NCI-H226 (cell line): Measurements from ENCODE around the gene VWA5A.
"Not testable (repeated sequence)": the region's sequence is repeated elsewhere in the genome, so short reads cannot be mapped to it uniquely, and the experiment has no call there.

Experiments
- DNase-seq: peaks from one replicate; pipeline ENCODE4 v3.0.0-alpha.2; 2015

Gene VWA5A

DNA sequence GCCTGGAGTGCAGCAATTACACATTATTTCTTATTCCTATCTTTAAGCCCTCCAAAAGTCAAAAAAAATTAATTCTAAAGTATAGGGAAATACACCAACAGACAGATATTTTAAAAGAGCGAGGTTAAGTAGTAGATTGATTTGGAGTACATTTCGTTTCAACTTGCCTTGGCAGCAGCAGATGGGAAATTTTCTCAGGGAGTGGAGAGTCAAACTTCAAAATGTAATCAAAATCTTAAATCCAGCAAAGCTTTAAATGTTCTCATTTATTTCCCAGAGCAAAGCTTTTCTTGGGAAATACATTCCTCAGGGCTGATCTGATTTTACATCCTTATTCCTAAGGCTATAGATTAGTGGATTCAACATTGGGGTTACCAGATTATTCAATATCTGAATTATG is 21.9 kb upstream of the VWA5A start:
- no peak for DNase-seq

DNA sequence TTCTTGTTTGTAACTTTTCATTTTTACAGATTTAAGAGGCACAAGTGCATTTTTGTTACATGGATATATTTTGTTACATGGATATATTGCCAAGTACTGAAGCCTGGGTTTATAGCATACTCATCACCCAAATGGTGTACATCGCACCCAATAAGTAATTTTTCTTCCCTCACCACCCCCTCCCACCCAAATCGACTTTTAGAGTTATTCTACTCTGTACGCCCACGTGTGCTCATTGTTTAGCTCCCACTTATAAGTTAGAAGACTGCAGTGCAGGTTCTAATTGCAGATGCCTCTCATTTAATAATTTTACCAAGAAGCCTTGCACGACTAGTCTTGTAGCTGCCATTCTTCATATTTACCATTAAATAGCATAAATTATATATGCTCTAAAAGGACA is 20.5 kb upstream of the VWA5A start:
- DNase-seq, result no peak

DNA sequence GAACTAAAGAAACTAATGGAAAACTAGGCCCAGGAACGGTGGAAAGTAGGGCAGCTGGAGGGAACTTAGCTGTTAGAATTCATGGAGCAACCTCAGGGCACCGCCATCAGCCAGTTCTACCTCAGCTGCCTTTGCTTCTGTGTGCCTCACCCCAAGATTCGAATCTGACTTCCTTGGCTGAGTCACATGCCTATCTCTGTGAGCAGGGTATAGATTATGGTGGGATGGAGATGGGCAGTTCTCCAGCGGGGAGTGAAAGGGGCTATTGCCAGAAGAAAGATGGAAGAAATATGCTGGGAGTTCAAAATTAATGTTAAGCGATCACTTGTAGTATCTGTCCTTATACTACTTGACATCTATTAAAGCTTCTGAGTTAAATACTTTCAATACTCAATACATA is 18.9 kb upstream of the VWA5A start:
- DNase-seq, result no peak

DNA sequence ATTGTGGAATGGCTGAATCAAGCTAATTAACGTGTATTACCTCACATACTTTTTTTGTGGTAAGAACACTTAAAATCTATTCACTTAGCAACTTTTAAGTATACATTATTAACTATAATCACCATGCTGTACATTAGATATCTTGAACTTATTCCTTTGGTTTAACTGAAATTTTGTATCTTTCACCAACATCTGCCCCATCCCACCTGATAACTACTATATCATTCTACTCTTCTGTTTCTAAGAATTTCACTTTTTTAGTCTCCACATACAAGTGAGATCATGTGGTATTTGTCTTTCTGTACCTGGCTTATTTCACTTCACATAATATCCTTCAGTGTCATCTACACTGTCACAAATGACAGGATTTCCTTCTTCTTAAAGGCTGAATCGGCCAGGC is 17.1 kb upstream of the VWA5A start:
- DNase-seq, result no peak

DNA sequence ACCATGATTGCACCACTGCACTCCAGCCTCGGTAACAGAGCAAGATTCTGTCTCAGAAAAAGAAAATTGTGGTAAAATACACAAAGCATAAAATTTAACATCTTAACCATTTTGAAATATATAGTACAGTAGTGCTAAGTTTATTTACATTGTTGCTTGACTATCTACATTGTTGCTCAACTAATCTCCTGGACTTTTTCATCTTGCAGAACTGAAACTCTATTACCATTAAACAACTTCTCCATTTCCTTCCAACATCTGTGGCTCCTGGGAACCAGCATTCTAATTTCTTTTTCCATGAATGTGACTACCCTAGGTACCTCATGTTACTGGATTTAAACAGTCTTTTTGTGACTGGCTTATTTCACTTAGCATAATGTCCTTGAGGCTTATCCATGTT is 13.5 kb upstream of the VWA5A start:
- no peak for DNase-seq

DNA sequence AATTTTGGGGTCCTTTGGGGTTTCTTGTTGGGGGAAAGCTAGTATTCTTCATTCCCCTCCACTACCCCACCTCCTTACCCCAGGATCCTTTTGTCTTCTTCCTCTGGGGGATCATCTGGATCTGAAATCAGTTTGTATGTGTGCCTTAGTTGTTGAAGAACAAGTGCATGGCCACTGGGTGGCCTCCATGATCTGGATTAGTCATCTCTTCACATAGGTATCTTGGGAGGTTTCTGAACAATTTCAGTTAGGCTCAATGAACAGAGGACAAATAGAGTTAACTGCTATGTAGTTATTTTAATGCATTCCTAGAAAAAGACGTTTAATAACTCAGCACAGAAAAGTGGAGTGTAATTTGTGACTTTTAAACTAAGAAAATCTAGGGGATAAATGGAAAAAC is 7.1 kb upstream of the VWA5A start:
- no peak for DNase-seq

DNA sequence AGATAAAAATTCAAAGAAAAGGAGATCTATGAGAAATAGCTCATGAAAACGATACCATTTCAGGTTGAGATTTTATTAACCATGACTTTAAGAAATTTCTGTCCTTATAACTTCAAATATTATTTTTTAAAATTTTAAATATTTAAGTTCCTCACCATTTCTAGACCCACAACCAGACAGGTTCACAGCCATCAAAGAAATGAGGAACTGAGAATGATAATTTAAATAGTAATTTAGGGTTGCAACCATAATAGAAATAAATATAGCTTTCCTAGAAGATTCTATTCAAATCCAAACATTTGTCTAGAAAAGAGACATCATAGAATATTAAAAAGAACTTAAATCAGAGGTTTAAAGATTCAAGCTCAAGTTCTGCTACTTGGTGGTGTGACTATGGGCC is 5.9 kb upstream of the VWA5A start:
- no peak for DNase-seq

DNA sequence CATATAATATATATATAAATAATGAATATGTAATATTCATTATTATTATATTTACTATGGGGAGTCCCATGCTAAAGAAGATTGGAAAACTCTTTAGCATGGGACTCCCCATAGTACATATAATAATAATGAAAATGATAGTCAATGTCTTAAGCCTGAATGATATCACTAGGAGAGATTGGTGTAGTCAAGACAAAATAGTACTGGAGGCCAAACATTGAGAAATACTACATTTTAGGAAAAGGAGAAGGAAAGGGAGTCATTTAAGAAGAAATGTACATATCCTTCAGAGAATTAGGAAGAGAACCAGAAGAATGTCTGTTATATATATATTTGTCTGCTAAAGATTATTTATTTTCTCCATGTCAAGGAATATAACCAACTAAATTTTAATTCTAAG is 5.0 kb upstream of the VWA5A start:
- DNase-seq, result no peak

DNA sequence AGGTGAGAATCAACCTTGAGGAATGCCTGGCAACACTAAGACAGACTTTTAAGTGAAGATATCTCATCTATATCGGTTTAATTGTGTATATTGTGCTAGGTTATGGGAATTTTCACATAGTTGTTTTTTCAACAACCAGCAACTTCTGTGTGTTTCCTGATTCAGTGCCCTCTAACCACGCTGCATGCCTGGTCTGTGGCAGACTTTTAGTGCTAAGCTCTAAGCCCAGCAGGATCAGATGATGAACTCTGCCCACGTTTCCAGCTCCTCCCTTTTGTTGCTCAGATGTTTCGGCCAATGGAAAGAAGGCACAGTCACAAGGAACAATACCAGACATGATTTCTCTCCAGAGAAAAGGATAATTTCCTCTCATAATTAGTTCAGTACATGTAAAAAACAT is 1.4 kb upstream of the VWA5A start:
- DNase-seq, result no peak

DNA sequence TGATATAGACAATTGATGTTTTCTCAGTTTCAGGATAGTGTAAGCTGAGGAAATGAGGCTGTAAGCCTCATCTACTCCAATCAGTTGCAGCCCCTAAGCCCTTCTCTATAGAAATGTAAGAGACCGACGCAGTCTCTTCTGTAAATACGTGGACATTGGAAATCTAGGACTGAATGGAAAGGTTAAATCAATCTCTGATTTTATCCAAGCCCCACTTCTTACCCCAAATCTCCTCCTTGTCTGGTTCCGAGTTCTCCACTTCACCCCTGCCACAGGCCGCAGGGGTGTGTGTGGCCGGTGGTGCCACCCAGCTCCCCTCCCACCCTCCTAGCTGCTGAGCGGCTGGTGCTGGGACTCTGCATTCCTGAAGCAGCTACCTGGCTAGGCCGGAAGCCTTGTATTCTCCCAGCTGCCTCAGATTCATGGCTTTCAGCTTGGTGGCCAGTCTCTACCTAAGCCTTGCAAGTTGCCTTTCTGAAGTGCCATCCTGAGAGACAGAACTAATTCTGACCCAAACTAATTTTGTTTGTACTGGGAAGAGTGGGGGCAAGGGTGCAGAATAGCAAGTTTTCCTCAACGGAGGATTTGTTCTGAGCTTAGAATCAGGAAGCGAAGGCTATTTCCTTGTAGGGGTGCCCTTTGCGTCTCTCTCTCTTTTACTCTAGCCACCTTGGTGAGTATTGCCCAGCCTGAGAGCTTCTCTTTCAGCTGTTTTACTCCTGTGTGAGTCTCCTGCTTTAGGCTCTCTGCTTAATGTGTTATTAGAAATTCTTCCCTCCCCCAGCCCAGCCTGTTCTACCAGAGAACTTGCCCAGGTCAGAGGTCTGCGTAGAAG is 749 bp downstream of the VWA5A start:
- DNase-seq, result no peak

DNA sequence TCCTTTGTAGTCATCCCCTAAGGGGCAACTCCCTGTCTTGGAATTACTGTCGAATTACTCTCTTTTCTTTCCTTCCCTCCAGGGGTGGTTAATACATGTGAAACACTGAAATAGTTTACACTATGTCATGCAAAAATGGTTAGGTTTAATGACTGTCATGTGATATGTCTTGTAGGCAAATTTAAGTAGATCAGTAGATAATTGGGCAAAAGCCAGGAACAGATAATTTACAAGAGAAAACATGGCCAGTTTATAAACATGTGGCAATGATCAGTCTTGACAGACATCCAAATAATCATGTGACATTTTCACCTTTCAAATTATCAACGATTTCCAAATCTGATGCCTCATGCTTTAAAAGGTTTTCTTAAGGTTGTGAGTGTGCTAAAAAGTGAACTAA is 3.9 kb downstream of the VWA5A start:
- DNase-seq, result no peak

DNA sequence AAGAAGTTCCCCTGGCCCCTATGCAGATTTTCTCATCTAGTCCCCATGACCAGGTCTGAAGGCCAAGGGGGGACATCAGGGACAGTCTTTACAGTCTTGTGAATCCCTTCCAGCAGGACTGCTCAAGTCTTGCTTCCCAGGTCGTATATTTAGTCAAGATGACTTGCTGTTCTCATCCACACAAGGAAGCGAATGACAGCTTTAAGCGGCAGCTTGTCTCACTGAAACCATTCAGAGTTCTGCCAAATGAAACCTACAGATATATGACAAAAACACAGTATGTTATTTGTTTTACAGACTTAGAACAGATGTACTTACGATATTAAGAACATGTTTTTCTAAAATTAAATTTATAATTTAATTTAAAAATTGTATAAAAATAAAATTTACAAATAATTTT is 5.6 kb downstream of the VWA5A start:
- no peak for DNase-seq

DNA sequence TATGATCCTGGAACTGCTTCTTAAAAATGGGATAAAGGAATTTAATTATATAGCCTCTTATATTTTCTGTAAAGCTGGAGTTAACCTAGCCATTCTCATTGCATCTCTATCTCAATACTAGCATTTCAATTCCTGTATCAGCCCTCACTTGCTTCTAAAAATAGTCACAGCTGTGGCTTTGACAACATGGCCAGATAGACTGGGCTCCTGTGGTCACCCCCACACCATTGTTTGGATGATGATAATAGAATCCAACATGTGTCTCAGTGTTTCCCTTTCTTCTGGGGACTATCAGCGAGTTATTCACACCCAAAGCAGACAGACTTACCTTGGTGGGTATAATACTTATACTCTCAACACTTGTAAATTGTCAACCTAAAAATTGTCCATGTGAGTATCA is 6.9 kb downstream of the VWA5A start:
- no peak for DNase-seq

DNA sequence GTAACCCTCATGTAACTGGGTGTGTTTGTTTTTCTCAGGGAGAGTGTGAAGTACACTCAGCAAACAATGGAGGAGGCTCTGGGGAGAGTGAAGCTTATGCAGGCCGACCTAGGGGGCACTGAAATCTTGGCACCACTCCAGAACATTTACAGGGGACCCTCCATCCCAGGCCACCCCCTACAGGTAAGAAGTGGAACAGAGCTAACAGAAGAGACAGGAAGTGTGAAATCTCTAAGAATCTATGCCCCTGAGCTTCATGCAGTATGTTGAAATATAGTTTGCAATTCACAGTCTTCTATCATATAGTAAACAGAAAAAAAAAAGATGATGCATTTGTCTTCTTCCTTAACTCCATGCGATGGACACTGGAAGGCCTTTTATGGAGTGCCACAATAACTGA is 8.4 kb downstream of the VWA5A start:
- DNase-seq, result no peak

DNA sequence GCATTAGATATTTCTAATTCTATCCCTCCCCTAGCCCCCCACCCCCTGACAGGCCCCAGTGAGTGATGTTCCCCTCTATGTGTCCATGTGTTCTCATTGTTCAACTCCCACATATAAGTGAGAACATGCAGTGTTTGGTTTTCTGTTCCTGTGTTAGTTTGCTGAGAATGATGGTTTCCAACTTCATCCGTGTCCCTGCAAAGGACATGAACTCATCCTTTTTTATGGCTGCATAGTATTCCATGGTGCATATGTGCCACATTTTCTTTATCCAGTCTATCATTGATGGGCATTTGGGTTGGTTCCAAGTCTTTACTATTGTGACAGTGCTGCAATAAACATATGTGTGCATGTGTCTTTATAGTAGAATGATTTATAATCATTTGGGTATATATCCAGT is 11.9 kb downstream of the VWA5A start:
- not testable (repeated sequence) for DNase-seq

DNA sequence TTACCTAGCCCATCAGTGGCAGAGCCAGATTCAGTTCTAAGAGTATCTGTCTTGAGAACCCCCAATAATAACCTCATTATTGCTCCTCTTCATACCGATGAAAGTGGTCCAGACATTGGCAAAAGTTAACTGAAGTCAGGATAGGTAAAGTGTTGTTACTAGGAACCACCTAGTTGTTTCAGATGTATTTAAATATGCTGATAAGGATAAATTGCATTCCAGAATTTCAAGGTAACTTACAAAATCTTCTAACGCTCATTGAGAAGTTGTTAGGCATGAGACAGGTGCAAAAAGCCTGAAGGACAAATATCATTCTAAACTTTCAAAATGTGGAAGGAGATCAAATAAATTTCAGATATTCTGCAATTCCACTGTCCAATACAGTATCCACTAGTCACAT is 27.8 kb downstream of the VWA5A start:
- DNase-seq, result no peak

DNA sequence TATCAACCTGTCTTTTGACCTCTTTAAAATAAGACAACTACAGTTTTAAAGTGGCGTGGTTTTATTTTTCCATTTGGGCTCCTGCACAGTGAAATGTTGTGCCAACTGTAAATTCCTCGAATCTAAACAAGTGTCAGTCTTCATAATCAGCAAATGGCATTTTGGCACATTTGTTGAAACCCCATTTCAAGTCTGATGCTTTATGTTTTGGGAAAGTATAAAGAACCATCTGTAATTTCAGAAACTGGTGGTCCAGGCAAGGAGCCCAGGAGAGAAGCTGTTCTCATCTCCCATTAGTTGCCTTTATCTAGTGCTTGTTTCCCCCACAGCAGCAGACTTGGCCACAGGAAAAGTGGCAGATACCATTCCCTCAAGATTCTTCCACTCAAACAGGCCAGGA is 32.7 kb downstream of the VWA5A start:
- DNase-seq, result no peak

DNA sequence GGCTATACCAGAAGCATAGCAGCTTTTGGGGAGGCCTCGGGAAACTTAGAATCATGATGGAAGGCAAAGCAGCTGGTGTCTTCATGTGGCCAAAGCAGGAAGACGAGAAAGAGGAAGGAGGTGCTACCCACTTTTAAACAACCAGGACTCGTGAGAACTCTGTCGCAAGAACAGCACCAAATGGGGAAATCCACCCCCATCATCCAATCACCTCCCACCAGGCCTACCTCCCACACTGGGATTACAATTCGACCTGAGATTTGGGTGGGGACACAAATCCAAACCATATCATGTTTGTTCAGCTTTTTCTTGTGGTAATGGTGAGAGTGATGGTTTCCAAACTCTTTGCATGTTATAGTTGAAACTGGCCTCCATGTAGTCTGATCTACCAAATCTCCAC is 35.4 kb downstream of the VWA5A start:
- DNase-seq, result no peak

DNA sequence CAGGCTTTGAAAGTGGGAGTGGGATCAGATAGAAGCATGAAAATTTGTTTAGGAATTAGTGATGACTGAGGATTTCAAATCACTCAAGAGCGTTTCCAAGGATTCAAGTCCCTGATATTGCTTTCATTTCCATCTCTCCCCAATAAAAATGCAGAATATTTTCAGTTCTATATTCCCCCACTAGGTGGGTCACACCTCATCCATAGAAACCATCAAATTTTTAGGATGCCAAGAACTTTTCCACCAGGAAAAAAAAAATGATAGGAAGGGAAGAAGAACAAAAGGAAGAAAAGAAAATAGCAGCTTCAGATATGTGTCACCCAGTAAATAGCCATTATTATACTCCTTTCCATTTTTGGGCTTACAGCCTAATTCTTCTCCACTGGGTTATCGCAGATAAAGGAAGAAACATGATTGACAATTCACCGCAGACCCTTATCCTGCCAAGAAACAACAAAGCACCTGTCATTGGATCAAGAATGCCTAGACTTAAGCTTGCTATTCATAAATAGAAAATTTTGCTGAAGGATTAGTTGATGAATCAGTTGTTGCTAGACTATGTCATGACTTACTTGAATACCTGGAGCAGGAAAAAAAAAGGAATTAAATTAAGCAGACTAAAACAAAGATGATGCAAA is 37.6 kb downstream of the VWA5A start:
- DNase-seq, result no peak

DNA sequence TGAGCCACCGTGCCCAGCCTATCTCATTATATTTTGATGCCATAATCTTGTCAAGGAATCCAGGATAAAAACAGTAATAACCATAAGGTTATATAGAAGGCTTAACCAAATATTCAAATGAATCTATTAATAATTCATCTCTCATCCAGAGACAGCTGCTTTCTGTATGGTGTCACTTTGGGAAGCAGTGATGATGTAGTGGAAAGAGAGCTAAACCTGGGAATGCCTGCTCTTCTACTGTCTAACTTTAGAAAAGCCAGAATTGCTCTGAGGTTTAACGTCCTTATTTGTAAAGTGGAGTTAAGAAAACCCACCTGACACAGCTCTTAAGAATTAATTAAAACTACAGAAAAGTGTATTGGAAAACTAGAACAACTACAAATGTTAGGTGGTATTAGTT is 38.6 kb downstream of the VWA5A start:
- DNase-seq, result no peak

DNA sequence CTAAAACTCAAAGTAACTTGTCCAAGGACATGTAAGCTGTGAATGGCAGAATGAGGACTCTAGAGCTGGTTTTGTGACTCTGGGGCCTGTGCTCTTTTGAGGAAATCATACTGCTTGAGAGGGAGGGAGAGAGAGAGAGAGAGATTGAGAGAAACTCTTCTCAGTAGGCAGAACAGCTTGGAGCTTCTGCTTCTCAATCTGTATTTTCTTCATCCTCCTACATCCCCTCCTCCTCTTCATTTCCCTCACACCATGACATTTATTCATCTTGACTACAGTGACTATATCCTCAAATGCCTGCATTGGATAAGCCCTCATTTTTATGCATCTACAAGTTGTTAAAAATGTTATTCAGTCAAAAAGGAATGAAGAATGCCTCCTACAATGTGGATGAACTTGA is 44.2 kb downstream of the VWA5A start:
- no peak for DNase-seq

DNA sequence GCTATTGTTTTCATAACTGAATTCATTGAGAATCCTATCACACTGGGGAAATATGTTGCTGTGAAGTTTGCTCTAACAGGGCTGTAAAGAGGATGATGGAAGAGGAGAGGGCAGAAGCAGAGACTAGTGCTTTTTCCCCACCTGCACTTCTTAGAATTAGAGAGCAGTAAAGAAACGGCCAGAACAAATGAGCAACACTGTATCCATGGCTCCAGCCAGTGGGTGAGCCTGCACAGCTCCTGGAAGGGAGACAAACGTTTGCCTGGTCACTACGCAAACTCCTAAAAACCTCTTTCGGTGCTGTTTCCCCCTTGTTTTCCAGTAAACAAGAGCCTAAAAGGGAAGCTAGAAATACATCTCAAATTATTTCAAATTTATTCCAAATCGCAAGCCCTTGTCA is 45.7 kb downstream of the VWA5A start:
- DNase-seq, result no peak

DNA sequence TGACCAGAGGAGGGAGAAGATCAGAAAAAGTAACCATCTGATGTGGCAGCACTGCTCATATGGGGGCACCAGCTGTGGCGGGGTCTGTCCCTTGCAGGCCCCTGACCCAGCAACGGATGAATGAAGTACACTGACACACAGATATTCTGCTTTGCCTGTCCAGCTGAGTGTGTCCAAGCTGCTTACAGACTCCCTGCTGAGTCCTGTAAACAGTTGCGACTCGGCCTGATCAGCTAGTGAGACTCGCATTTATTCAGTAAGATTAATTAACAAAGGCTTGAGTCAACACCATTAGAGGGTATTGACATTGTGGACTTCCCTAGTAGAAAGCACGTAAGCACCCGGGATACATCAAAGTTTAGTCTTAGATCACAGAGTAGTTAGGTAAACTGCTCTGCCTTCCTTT is 52.6 kb downstream of the VWA5A start:
- DNase-seq, result no peak

DNA sequence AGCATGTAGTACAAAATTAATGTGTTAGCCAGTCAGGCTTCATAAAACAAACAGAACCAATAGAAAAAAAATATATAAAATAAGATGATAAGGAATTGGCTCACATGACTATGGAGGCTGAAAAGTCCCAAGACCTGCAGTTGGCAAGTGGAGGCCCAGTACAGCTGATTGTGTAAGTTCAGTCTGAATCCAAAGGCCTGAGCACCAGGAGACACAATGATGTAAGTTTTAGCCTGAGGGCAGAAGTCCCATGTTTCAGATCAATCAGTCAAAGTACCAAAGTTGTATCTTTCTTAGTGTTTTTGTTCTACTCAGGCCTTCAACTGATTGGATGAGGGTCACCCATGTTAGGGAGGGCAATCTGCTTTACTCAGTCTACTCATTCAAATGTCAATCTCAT is 53.5 kb downstream of the VWA5A start:
- DNase-seq, result no peak

DNA sequence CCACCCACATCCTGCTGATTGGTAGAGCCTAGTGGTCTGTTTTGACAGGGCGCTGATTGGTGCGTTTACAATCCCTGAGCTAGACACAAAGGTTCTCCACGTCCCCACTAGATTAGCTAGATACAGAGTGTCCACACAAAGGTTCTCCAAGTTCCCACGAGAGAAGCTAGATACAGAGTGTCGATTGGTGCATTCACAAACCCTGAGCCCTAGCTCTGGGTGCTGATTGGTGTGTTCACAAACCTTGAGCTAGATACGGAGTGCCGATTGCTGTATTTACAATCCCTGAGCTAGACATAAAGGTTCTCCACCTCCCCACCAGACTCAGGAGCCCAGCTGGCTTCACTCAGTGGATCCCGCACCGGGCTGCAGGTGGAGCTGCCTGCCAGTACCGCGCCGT is 55.1 kb downstream of the VWA5A start:
- DNase-seq, result not testable (repeated sequence)
